Cerebellar cortex (tissue), 1 donor: ENCODE data around the gene ASAP2.

ENCODE experiments used
- DNase-seq: peaks from one replicate; pipeline ENCODE4 v3.0.0-alpha.2; 2015; ENCODE audit warnings: low spot score

ASAP2 gene

GRCh38 chr2:9205963-9206948, at the start of gene ASAP2:
Gene ASAP2 (plus strand): TSS chr2:9206812. CDS start chr2:9207105, 293 bp downstream.
- peak; percentile 49 for DNase-seq

GRCh38 chr2:9158786-9159779, 47.5 kb upstream of the ASAP2 start:
- DNase-seq = no peak

GRCh38 chr2:9160732-9161131, 45.9 kb upstream of the ASAP2 start:
- no peak for DNase-seq

GRCh38 chr2:9162841-9163240, 43.8 kb upstream of the ASAP2 start:
- no peak for DNase-seq

GRCh38 chr2:9163306-9164111, 43.1 kb upstream of the ASAP2 start:
- no peak for DNase-seq

GRCh38 chr2:9164112-9164608, 42.5 kb upstream of the ASAP2 start:
- no peak for DNase-seq

GRCh38 chr2:9165625-9166024, 41.0 kb upstream of the ASAP2 start:
- DNase-seq = no peak

GRCh38 chr2:9166579-9167377, 39.8 kb upstream of the ASAP2 start:
- no peak for DNase-seq

- no peak for DNase-seq
Measured at GRCh38 chr2:9167718-9168657, 38.6 kb upstream of the ASAP2 start.

- no peak for DNase-seq
Measured at GRCh38 chr2:9168821-9169221, 37.8 kb upstream of the ASAP2 start.

GRCh38 chr2:9169349-9170107, 37.1 kb upstream of the ASAP2 start:
- no peak for DNase-seq

GRCh38 chr2:9170458-9171130, 36.0 kb upstream of the ASAP2 start:
- DNase-seq = no peak

GRCh38 chr2:9174771-9175437, 31.7 kb upstream of the ASAP2 start:
- DNase-seq = no peak

- DNase-seq = no peak
Measured at GRCh38 chr2:9178110-9178903, 28.3 kb upstream of the ASAP2 start.

GRCh38 chr2:9178904-9179571, 27.6 kb upstream of the ASAP2 start:
- DNase-seq = no peak

GRCh38 chr2:9179572-9180201, 26.9 kb upstream of the ASAP2 start:
- DNase-seq = no peak
